COLO829 (cell line): ENCODE results near the gene ASPDH.

Source experiments
- DNase-seq: peaks from one replicate; pipeline ENCODE4 v3.0.0; 2012; ENCODE audit warnings: low spot score

Gene ASPDH

DNA sequence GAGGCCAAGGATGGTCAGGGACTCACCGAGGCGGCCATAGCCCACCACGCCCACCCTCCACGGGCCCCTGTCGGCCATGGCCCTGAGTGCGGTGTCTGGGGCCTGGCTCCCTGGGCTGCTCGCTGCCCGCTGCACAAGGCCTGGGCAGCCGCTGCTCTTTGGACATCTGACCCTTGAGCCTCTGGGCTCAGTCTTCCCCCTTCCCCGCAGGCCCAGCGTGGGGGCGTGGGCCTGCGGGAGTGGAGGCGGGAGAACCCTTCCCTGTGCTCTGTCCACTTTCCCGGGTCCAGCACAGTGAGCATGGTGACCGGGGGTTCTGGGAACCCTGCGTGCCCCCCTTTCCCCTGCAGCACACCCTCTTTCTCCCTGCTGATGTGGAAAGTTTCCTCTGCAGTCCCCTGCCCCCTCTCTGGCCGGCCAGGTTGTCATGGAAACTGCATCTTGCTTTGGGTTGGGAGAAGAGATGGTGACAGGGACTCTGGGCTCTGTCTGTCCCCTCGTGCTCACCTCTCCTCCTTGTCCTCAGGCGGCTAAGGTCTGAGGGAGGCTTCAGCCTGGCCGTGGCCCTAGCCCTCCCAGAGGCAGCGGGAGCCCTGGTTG is at the start of gene ASPDH:
TSS of gene ASPDH (minus strand) at position 168 of the 600 bp plus-strand sequence. CDS start at position 78, 90 bp downstream.
- no peak for DNase-seq

DNA sequence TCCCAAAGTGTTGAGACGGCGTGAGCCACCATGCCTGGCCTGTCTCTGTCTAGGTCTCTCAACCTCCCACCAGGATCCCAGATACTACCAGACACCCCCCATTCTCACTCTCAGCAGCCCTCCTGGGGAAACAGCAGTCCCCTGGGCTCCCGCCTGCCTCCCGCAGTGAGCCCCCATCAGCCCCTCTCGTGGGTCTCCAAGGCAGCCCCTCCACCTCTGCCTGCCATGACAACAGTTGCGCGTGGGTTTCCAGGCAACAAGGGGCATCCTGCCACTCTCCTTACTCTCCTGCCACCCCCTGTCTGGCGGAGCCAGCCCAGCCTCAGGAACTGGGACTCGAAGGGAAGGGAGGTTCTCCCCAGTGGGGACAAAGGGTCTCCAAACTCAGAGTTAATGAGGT is 49.3 kb upstream of the ASPDH start:
- no peak for DNase-seq

DNA sequence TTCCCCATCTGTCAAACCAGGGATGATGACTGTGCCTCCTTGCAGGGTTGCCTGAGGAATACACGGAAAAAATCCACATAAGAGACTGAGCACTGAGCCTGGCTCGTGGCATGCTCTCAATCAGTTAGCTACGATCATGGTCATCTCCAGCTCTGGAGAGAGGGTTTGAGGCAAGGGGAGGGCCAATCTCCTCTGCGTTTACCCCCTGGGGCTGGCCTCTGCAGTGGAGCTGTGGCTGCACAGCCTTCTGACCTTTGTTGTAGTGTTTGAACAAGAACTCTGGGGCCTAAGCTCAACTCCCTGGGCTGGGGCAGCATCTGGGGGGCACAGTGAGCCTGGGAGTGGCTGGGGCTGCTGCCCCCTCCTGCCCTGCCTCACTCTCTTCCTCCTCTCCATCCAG is 48.6 kb upstream of the ASPDH start:
- DNase-seq, result no peak

DNA sequence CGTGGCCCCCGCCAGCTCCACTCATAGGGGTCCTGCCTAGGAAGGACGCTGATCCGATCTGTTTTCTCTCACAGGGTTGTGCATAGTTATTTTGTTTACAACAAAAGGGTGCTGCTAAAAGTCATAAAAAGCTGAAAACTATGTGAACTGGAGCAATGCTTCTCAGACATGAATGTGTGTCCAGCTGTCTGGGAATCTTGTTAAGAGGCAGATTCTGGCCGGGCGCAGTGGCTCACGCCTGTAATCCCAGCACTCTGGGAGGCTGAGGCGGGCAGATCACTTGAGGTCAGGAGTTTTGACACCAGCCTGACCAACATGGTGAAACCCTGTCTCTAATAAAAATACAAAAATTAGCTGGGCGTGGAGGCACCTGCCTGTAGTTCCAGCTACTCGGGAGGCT is 45.9 kb upstream of the ASPDH start:
- no peak for DNase-seq

DNA sequence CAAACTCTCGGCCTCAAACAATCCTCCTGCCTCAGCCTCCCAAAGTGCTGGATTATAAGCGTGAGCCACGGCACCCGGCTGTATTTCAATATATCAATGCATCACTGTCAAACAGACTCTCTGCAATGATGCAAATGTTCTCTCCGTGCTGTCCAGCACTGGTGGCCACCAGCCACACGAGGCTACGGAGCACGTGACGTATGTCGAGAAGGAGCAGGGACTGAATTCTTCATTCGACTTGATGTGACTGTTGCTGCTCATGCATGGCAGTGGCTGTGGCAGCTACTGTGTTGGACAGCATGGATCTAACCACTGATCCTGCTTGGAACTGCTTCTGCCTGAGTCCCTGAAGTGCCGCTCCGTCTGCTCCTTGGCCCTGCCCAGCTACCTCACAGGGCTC is 44.7 kb upstream of the ASPDH start:
- DNase-seq, result no peak

DNA sequence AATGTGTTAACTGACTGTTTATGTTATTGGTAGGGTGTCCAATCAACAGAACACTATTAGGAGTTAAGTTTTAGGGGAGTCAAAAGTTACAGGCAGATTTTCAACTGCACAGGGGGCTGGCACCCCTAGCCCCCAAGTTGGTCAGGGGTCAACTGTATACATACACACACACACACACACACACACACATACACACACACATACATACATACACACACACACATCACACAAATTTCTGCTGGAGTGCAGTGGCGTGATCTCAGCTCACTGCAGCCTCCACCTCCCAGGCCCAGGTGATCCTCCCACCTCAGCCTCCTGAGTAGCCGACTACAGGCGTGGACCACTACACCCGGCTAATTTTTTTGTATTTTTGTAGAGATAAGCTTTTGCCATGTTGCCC is 44.3 kb upstream of the ASPDH start:
- no peak for DNase-seq

DNA sequence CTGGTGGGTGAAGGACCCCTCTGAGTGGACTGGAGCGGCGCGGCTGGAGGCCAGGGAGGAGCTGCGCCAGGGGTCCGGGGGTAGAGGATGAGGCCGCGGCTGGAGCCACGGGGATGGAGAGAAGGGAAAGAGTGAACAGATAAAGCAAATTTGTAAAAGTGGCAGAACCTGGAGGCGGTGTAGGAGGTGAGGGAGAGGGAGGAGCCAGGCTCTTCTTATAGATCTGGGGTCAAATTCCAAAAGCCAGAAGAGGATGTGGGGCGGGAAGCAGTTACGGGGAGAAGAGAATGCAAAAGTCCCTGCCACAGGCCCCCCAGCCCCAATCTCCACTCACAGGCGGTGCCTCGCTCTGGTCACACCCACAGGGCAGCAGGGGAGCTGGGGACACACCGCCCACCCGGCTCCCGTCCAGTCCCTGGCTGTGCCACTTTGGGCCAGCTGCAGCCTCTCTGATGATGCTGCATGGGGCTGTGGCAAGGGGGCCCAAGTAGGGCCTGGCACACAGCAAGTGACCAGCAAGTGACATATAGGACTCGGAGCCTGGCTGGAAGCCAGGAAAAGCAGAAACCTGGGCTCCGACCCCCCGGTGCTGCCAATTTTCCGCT is 43.4 kb upstream of the ASPDH start:
- no peak for DNase-seq

DNA sequence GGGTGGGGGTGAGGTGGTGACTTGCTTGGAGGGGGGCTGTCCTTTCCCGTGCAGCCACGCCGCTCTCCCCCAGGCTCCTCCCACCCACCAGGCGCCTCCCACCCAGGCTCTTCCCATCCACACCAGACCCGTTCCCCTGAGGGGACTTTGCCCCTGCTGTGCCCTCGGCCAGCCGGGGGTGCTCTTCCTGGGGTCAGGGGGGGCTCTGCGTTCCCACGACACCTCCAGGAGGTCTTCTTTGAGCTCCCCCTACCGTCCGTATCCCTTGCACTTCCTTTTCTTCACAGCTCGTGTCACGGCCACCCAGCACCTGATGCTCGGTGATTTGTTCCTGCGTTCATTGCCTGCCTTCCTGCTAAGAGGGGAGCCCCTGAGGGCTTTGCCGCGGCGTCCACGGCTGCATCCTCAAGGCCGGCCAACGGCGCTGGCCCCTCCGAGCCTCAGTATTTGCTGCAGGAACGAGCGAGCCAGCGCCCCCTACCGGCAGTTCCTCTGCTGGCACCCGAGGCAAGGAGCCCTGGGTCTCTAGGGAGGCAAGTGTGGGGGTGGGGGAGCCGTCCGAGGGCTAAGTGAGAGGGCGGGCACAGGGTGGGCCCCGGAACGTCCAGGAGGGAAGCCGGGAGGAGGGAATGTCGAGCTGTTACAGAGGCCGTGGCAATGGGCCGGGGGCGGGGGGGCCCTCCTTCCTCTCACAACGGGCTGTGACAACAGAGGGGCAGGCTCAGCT is 42.7 kb upstream of the ASPDH start:
- peak; percentile 83 for DNase-seq

DNA sequence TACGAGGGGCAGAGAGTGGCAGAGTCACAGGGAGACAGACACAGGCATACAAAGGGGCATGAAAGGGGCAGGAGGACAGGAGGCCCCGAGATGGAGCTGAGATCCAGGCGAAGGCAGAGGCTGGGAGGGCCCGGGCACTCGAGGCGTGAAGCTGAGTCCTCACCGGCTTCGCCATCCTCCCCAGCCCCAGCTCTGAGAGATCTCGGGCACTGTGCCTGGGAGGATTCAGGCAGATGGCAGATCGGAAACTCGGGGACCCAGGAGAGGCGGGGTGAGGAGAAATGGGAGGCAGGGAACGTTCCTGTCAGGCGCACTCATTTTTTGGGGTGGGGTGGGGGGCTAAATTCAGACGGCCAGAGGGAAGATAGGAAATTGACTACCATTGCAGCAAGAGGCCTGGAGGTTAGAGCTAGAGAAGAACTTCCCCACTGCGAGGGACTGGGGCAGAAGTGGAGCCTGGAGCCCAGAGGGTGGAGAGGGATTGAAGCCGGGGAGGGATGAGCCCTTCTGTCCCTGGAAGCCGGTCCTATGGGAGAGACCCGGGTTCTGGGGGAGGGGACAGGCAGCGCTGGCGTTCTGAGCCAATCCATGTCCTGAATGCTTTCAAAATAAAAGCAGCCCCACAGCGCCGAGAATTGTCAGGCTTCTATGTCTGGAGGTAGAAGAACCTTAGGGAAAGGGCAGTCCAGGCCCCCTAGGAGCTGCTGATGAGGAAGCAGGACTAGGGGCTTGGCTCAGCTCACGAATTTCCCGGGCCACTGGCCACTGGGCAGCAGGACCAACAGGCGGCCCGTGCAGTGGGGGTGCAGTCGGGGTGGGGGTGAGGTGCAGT is 42.0 kb upstream of the ASPDH start:
- no peak for DNase-seq

DNA sequence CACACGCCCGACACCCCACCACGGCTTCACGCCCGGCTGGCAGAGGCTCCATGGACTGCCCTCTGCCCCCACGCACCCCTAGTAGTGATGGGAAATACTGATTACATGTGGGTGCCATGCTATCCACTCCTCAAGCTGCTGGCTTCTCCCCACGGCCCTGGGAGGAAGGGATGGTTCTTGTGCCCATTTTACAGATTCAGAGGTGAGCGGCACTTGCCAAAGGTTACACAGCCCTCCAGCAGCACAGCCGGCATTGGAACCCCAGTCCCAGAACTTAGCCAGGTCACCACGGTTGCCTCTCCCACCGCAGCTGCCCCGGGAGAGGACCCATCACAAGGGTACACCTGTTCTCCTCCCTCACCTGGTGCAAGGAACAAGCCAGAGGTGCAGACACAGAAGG is 41.3 kb upstream of the ASPDH start:
- DNase-seq, result no peak

DNA sequence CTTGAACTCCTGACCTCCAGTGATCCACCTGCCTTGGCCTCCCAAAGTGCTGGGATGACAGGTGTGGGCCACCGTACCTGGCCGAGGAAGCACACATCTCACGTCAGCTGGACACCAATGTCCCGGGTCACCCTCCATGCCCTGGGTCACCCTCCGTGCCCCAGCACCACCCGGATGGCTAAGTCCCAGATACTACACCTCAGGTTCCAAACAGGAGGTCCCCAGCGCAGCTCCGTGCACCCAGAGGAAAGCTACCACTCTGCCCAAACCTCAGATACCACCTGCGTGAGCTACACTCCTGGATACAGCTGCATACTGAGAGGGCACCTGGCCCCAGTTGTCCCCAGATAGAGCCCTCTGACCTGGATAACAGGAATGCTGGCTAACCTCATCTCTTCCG is 40.5 kb upstream of the ASPDH start:
- no peak for DNase-seq

DNA sequence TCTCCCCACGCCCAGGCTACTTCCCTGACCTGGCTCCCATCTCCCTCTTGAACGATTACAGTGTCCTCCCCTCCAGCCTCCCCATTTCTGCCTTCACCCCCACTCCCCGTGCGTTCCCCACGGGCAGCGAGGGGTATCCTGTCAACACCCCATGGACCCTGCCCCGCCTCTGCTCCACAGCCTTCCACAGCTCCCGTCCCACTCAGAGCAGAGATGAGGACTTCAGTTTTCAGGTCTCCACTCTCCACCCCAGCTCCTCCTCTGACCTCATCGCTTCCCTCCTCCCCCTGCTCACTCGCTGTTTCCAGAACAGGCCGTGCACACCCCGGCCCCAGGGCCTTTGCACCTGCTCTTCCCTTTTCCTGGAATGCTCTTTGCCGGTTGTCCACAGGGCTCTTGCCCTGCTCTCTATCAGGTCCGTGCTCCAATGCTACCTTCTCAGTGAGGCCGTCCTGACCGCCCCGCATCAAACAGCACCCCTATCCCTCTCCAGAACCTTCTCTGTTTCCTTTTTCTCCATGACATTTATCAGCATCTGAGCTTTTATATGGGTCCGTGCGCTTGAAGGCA is 39.5 kb upstream of the ASPDH start:
- DNase-seq, result no peak

DNA sequence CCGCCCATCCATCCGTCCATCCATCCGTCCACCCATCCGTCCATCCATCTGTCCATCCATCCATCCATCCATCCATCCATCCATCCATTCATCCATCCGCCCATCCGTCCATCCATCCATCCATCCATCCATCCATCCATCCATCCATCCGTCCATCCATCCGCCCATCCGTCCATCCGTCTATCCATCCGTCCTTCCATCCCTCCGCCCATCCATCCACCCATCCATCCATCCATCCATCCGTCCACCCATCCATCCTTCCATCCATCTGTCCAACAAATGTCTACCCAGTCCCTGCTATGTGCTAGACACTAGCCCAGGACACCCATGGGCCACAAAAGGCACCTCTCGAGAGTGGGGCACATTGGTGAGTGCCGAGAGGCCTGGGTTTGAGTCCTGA is 38.8 kb upstream of the ASPDH start:
- no peak for DNase-seq

DNA sequence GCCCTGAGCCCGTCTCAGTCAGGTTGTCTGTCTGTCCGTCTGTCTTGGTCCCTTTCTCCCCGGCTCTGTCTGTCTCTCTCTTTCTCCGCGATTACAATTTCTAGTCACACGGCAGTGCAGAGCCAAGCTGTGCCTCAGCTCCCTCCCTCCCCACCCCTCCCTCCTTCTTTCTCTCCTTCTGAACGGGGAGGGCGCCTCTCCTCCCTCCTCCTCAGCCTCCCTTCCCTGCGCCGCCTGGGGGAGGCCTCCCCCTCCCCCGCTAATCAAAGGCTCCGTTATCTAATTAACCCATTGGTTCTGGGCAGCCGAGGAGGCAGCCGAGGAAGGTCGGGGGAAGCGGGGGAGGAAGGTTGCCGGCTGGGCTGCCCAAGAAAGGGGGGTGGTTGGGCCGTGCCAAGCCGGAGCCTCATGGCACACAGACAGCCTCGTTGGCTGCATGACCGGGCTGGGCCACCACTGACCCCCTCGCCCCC is 38.0 kb upstream of the ASPDH start:
- DNase-seq, result no peak

DNA sequence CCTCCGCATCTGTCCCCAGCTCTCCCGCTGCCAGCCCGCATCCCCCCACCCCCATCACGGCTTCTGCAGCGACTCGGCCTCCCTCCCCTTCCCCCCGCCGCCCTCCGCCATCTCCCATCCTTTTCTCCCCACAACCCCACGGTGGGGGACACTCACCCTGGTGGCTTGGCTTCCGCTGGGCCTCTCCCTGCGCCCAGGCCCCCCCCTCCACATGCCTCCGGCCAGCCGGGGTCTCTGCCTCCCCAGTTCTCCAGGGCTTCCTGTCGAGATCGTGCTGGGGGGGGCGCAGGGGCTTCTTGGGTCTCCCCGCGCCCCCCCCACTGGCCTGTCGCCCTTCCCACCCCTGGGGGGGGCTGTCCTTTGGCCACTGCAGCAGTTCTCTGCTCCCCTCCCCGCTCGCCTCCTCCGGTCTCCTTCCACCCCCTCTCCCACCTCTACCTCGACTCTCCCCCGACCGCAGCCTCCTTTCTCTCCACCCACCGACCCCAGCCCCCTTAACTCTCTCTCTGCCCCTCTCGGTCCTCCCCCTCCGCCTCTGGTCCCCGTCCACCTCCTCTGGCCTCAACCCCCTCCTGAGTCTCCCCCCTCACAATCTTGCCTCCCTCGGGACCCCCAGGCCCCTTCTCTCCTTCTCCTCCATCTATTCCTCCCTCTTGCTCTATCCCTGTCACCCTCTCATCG is 37.5 kb upstream of the ASPDH start:
- DNase-seq, result no peak

DNA sequence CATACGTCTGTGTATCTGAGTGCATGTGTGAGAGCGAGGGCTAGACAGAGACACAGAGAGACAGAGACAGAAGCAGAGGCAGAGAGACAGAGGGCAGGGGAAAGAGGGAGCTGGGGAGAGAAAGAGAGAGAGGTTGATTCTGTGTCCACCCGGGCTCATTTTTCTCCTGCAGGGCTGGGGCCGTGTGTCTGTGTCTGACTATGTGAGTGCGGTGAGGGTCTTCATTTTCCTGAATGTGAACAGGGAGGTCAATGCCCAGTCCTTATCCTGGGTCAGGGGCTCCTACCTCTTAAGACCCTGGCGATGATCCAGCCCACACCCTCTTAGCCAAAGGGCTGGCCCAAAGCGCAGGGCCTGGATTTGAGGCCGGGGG is 36.9 kb upstream of the ASPDH start:
- DNase-seq, result no peak

DNA sequence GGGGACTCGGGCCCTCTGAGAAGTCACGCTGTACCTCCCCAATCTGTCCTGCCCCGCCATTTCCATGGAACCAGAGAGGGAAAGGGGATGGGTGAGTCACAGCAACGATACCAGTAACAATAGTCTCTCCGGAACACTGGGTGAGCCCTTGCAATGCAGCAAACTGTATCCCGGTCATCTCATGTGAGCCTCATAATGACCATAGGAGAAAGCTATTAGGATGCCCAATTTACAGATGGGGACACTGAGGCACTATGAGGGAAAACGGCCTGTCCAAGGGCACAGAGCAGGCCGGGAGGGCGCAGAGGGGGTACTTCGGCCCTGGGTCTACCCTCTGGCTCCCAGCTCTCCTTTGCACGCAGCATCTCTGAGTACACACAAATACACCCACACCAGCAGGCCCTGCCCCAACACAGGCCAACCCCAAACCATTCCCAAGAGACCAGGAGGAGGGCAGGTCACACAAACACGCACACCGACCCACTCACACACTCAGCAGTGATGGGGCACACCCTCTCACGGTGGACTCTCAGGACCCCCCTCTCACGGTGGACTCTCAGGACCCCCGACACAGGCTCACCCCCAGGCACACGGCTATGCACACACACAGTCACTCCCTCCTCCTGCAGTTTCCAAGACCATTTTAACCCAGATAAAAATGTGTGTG is 36.3 kb upstream of the ASPDH start:
- no peak for DNase-seq

DNA sequence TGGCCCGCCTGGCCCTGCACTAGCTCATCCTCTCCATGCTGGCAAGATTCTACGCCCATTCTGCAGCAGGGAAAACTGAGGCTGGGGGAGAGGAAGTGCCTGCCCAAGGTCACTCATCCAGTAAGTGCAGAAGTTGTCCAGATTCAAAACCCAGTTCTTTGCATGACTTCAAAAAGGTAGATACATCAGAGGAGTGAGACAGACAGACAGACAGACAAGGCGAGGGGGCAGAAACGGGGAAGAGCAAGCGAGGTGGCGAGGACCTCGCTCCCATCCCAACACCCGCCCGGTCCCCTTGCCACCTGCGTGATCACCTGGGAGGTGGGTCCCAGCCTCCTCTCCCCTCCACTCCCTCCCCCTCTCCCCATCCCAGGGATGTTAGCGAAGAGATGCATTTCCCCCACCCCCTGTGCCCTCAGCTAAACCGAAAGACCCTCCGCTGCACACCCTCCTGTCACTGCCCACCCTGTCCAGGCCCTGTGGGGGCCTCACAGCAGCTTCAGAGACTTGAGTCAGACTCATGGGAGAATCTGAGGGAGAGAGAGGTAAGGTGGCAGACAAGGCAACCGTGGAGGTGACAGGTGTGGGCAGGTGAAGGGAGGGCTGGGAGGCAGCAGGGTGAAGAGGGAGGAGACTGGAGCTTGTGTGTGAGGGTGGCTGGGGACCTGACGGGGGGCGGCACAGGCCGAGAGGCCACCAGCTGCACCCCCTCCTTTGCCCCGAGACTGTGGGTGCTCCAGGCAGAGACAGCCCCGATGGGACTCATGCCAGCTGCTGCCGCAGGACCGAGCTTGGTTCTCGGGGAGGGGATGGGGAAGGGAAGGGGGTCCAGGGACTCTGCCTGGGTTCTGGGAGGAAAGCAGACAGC is 35.6 kb upstream of the ASPDH start:
- DNase-seq, result no peak

DNA sequence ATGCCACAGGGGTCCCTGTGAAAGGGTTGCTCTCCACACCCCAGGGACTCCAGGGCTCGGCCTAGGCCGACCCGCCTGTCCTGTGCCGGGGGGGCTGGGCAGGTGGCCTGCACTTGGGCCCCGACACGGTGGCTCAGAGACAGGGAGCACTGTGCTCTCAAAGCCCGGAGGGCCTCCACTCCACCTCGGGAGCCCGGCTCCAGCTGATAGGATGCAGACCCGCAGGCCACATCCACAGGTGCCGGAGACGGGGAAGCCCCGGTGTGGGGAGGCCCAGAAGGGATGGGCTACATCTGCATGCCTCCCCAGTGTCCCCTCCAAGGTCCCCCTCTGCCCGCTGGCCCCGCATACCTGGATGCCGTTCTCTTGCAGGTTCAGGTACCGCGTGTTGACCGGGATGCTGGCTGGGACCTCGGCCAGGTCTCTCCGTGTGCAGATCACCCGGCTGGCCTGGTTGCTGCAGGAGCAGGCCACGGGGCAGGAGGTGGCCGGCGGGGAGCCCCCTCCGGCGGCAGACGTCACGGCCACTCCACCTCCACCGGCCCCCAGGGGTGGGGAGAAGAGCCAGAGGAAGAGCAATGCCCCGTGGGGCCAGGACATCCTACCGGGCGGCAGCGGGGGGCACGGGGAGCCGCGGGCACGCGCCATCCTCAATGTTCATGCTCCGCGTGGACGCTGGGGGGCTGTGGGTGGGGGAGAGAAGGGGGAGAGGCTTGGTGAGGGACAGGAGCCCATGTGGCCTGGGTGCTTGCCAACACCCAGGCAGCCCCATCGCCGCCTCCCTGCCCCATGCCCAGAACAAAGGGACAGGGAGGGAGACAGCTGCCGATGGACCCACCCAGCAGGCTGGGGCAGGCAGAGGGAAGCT is 34.7 kb upstream of the ASPDH start:
- no peak for DNase-seq
